GM12892 (cell line): ENCODE measurements around the gene RNASEL.
A peak's percentile ranks its signal among the peaks of the same experiment; 100 is the strongest.

Experiments
- DNase-seq: peaks from one replicate; pipeline ENCODE4 v3.0.0; 2011; ENCODE audit not compliant: insufficient read length
- FAIRE-seq: peaks from 2 replicates; lab custom pipeline; 2011; peaks lifted over from hg19 to GRCh38; lab: Jason Lieb, UNC
- POLR2A ChIP-seq: IDR thresholded peaks from 2 replicates; pipeline ENCODE4 v1.6.1; 2011; ENCODE audit warnings: low read depth, low read length, control low read depth
- POLR2AphosphoS5 ChIP-seq: IDR thresholded peaks from 2 replicates; pipeline ENCODE4 v1.6.1; 2011; ENCODE audit warnings: low read depth, low read length, control low read depth
- TAF1 ChIP-seq: IDR thresholded peaks from 2 replicates; pipeline ENCODE4 v1.6.1; 2011; ENCODE audit warnings: low read depth, mild to moderate bottlenecking, control low read depth, low read length, borderline replicate concordance

RNASEL gene

DNA sequence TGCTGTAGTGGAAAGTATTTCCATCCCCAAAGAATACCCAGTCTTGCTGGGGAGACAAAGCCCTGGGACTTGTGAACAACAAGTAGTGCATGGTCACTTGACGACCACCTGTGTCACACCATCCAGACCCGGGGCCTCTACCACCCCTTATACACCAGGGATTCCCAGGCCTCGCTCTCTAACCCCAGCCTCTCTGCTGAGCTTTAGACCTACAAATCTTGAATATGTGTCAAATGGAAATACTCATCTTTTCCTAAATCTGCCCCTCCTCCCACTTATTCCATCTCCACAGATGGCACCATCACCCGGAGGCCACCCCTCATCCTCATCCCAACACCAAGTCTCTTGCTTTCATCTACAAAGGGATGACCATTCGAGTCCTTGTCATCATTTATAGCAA is 875 bp upstream of the RNASEL start:
- FAIRE-seq: no peak
- no peak for DNase-seq
- TF ChIP-seq POLR2AphosphoS5 (no peak), TAF1 (no peak), POLR2A (no peak)

DNA sequence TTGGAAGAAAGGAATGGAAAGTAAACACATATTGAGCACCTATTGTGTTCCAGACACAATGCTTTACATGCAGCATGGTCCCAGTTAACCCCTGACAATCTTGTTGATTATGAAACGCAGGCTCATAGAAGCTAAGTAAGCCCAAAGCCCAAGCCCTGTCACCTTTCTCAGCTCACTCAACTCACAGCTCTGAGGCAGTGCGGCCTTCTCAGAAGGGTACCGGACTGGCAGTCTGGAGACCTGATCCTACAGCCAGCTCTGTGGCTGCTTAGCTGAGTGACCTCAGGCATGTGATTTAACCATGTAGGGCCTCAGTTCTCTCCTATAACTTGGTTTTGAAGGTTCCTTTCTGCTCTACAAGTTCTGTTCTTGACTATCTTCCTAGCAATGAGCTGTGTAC is 464 bp upstream of the RNASEL start:
- TF ChIP-seq POLR2A: no peak
- FAIRE-seq (peak; percentile 61), DNase-seq (no peak)

DNA sequence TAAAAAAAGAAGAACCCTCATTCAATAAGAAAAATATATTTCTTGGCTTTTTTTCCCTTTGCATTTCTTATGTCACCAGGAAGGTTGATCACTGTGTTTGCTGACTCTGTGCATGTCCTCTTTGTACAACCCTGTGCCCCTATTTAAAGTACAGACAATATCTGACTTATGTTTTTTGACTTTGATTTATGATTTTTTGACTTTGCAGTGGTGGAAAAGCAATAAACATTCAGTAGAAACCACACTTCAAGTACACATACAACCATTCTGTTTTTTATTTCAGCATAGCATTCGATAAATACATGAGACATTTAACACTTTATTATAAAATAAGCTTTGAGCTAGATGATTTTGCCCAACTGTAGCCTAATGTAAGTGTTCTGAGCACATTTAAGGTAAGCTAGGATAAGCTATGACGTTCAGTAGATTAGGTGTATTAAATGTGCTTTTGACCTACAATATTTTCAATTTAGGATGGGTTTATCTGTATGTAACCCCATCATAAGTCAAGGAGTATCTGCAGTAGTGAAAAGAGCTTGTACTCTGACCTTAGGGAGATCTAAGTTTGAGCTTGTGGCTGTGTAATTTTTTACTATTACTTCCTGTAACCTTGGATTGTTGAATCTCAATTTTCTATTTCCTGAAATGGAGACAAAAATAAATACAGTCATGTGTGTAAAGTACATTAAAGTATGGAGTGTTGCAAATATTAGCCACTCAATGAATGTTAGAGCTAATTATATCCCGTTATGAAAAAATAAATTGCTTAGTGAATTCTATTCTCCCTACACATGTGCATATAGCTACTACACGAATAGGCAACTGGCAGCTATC is 1.2 kb downstream of the RNASEL start:
- DNase-seq (no peak), FAIRE-seq (no peak)
- TF ChIP-seq POLR2AphosphoS5 (no peak), POLR2A (no peak), TAF1 (no peak)

DNA sequence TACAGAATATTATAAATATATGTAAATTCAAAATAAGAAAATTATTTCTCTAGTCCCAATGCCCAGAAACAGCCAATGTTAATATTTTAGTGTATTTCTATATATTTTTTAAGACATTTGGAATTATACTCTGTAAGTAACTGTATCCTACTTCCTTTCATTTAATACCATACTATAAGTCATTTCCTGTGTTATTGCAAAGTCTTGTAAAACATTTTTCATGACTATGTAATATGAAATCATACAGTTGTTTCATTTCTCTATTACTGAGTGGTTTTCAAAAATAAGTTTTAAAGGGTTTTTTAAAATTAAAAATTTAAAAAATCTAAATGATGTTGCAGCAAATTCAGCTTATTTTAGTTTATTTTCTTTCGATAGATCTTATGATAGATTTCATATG is 2.0 kb downstream of the RNASEL start:
- FAIRE-seq (no peak), DNase-seq (no peak)
- no peak for TF ChIP-seq TAF1
- no peak for TF ChIP-seq POLR2A
- no peak for TF ChIP-seq POLR2AphosphoS5

DNA sequence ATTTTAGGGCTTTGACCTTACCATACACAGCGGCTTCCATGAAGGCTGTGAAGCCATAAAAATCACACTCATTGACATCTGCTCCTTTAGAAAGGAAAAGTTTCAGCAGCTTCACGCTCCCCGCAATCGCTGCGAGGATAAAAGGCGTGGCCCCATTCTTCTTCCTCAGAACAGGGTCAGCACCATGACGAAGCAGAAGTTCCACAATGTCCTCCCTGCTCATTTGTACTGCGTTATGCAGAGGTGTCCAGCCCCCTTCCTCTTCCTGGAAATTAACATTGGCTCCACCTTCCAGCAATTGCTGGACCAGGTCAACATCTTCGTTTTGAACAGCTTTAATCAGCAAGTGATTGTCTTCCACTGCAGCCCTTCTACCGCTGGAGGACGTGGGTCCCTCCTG is 2.7 kb downstream of the RNASEL start:
- no peak for FAIRE-seq
- no peak for DNase-seq

DNA sequence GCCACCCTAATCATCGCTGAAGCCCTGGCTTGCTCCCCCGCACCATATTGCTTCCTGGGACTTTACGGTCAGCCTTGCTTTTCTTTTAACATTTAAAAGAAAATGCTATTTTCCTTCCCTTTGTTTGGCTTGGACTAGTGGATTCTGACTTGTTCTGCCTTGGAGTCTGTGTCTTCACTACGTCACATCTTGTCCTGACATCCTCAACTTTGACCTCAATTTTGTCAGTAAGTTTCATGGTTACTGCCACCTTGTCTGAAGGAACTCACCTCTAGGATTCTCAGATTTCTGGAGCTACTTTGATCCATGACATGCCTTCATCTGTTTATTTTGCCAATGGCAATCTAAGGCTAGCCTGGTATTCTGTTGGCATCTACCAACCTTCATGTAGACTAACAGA is 4.3 kb downstream of the RNASEL start:
- no peak for FAIRE-seq
- TF ChIP-seq POLR2AphosphoS5 (no peak), POLR2A (no peak), TAF1 (no peak)
- no peak for DNase-seq

More for the DNA sequence above, 2.7 kb downstream of the RNASEL start:
- no peak for TF ChIP-seq POLR2A

DNA sequence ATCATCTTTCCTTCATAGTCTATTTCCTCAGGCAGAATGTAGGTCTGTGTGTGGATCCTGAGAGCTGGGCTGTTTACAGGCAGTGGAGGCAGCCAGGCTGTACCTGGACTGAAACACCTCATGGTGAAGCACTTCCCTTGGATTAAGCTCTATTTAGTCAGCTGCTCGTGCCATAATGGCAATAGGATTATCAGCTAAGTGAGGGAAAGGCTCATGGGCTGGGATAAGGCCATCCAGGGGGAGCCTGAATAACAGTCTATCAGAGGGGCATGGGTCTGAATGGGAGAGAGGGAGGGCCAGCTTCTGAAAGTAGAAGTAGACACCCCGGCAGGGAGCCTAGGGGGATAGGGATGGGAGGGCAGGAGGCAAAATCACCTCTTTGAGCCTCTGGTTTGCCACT is 8.3 kb downstream of the RNASEL start:
- no peak for TF ChIP-seq TAF1
- TF ChIP-seq POLR2AphosphoS5: no peak
- TF ChIP-seq POLR2A: no peak
- DNase-seq: no peak
- FAIRE-seq: no peak

DNA sequence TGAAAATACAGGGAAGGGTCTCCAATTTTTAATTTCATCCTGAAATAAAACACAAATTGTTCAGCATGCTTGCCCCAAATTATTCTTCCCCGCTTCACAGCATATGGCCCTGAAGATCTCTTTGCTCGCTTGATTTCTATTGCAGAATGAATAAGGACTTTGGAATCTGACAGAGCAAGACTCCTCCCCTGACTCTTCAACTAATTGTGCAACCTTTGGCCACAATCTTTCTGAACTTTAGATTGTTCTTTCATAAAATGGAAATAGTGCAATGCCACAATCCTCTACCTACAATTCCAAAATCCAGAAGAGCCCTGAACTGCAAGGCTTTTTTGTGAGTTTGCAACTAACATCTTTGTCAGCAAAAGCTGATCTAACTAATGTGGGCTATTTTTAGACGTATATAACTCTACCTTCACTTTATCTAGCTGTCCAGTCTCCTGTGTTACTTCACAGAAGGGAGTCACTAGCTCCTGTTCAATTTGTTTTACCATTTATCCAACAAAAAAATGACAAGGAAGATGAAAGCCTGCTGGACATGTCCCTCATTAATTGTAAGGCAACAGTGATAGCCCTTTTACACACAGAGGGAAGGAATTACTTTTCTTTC is 13.4 kb downstream of the RNASEL start:
- FAIRE-seq (no peak), DNase-seq (no peak)
- TF ChIP-seq POLR2A: no peak
- no peak for TF ChIP-seq TAF1
- TF ChIP-seq POLR2AphosphoS5: no peak

DNA sequence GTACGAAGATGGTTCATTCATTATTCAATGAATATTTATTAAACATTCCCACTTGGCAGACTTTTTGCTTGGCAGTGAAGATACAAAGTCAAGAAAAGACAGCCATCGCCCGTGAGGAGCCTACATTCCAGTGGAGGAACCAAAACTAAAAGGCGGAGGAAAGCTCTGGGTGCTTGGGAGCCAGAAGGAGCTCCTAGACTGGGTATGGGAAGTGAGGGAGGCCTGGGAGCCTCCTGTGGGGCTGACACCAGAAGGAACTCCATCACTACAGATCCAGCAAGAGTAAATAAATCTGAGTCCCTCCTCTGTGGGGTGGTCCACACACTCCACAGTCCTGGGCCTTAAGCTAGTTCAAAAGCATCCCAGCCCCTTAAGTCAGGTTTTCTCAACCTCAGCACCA is 14.9 kb downstream of the RNASEL start:
- DNase-seq: no peak
- no peak for FAIRE-seq
- TF ChIP-seq POLR2AphosphoS5: no peak
- no peak for TF ChIP-seq POLR2A
- no peak for TF ChIP-seq TAF1

DNA sequence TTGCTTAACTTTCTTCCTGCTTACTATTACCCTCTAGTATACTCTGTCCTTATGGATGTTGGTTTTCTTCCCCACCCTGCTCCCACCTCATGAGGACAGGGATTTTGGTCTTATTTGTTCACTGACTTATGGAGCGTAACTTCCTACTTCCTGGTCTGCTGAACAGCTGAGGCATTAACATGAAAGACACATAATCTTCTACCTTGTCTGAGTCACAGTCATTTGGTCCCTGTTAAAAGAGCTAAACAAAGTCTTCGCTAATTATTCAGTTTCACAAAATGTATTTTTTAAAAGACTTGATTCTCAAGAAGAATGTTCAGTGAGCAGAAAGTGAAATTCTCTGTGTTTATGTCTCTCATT is 18.5 kb downstream of the RNASEL start:
- FAIRE-seq: peak; percentile 69
- TF ChIP-seq POLR2AphosphoS5 (no peak), TAF1 (no peak), POLR2A (no peak)
- DNase-seq: no peak

DNA sequence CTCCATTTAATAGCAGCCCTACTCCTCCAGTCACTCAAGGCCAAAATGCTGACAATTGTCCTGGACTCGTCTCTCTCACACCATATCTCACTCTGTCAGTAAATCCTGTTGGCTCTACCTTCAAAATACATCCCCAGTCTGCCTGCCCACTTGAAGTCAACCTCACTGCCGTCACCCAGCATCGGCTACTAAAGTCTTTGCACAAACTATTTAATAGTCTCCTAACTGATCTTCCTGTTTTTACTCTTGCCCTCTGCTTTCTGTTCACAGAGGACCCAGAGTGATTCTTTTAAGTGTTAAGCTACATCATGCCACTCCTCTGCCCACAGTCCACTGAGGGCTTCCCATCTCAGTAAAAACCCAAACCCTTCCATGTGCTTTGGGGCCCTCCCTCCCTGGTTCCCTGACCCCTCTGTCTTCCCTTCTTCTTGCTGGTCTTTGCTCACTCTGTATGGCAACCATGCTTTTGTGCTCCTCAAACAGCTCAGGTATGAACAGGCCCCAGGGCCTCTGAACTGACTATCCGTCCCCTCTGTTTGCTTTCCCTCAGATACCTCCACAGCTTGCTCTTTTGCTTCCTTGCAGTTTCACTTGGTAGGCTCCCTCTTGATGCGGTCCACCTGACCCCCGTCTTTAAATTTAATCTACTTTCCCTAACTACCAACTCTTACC is 19.0 kb downstream of the RNASEL start:
- FAIRE-seq (peak; percentile 30), DNase-seq (no peak)
- TF ChIP-seq TAF1 (no peak), POLR2AphosphoS5 (no peak), POLR2A (no peak)

DNA sequence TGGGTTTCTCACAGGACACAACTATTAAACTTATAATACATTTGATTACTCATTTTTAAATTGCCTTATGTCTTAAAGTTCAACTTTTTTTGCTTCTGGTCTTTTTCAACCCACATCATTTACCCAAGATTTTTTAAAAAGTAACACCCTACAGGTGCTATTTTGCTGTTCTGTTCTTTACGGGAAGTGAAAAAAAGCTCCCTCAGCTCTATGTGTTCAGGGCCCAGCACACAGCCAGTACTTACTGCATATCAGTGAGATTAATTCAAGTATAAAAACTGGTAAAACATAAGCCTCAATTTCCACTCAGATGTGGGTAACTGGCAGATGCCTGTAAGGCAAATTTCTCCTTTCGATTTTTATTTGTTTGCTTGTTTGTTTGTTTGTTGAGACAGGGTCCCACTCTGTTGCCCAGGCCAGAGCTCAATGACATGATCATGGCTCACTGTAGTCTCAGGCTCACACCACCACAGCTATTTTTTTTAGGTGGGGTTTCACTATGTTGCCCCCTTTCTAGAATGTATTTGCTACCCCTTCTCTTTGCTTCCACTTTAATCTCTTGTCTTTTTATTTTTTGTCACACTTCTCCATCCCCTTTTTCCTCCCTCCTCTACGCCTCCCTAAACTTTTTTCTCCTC is 20.3 kb downstream of the RNASEL start:
- no peak for DNase-seq
- TF ChIP-seq POLR2AphosphoS5: no peak
- TF ChIP-seq POLR2A: no peak
- TF ChIP-seq TAF1: no peak
- FAIRE-seq: no peak
